C4-2B (cell line): Measurements from ENCODE around the gene ZNF839.

Experiments used
- ZFX ChIP-seq: fragments of 450-650 bp; IDR thresholded peaks from 2 replicates; pipeline ENCODE4 v1.6.1; 2017
- TF ChIP-seq, protein P1 (sequence below): fragments of 450-650 bp; conservative IDR thresholded peaks from 2 replicates; pipeline ENCODE4 v1.5.1; 2017; ENCODE audit warnings: mild to moderate bottlenecking

DNA sequence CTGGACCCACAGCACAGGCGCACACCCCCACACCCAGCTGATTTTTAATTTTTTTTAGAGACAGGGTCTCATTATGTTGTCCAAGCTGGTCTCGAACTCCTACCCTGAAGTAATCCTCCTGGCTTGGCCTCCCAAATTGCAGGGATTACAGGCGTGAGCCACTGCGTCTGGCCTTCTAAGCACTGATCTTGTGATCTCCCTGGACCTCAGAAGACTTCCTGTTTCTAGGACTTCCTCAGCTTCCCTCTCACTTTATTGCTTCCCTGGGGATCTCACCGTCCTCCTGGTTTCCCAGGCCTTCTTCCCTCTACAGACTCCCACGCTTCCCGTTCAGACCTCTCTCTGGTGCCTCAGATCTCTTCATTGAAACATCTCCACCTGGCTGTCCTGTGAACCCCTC lies 13.8 kb downstream of the ZNF839 start:
- TF ChIP-seq, protein P1, sequence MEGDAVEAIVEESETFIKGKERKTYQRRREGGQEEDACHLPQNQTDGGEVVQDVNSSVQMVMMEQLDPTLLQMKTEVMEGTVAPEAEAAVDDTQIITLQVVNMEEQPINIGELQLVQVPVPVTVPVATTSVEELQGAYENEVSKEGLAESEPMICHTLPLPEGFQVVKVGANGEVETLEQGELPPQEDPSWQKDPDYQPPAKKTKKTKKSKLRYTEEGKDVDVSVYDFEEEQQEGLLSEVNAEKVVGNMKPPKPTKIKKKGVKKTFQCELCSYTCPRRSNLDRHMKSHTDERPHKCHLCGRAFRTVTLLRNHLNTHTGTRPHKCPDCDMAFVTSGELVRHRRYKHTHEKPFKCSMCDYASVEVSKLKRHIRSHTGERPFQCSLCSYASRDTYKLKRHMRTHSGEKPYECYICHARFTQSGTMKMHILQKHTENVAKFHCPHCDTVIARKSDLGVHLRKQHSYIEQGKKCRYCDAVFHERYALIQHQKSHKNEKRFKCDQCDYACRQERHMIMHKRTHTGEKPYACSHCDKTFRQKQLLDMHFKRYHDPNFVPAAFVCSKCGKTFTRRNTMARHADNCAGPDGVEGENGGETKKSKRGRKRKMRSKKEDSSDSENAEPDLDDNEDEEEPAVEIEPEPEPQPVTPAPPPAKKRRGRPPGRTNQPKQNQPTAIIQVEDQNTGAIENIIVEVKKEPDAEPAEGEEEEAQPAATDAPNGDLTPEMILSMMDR = no peak
- no peak for TF ChIP-seq ZFX
